Esophagus muscularis mucosa (tissue), 4 donors: ENCODE results near the gene STARD5. TPM values are rescaled to one million over a fixed set of nuclear protein-coding genes. Genes with fewer than 3 reads are reported as not detected.

Experiments used
- DNase-seq: peaks from one replicate; pipeline ENCODE4 v3.0.0-alpha.2; 2017; ENCODE audit errors: extremely low spot score
- H3K27ac ChIP-seq, 4 donors: fragments of 200-600 bp; sonication (generic); replicated peaks in 1 of 4; 1 replicate in 3 of 4; 2 replicates in 1 of 4; pipeline ENCODE4 v1.5.1; 2016 to 2019; ENCODE audit warnings: mild to moderate bottlenecking in 1 of 4
- H3K27me3 ChIP-seq, 4 donors: fragments of 200-600 bp; sonication (generic); one replicate each; pipeline versions ENCODE4 v1.5.1 to v1.6.0; 2016 to 2019
- H3K36me3 ChIP-seq, 4 donors: fragments of 200-600 bp; sonication (generic); one replicate each; pipeline ENCODE4 v1.5.1; 2016 to 2019
- H3K4me1 ChIP-seq, 4 donors: fragments of 200-600 bp; sonication (generic); one replicate each; pipeline ENCODE4 v1.5.1; 2016 to 2019
- H3K4me3 ChIP-seq, 4 donors: fragments of 200-600 bp; sonication (generic); 1 replicate in 2 of 4; 2 replicates in 2 of 4; pipeline ENCODE4 v1.5.1; 2016 to 2019; ENCODE audit warnings: mild to moderate bottlenecking in 4 of 4, moderate library complexity in 1 of 4
- H3K9me3 ChIP-seq, 4 donors: fragments of 200-600 bp; sonication (generic); 1 replicate in 3 of 4; 2 replicates in 1 of 4; pipeline ENCODE4 v1.5.1; 2016 to 2019
- CTCF ChIP-seq, 3 experiments: fragments of 200-600 bp in 2 of 3; fragments of 450-650 bp in 1 of 3; sonication (generic) in 2 of 3; IDR thresholded peaks; one replicate each; pipeline ENCODE4 v1.5.1; 2017 to 2019; ENCODE audit warnings: antibody characterized with exemption in 3 of 3, mild to moderate bottlenecking in 2 of 3, moderate library complexity in 1 of 3
- EP300 ChIP-seq: sonication (generic); formaldehyde crosslinking; IDR thresholded peaks from one replicate; pipeline ENCODE4 v1.6.1; 2017; ENCODE audit warnings: antibody characterized with exemption
- POLR2A ChIP-seq: fragments of 450-650 bp; IDR thresholded peaks from one replicate; pipeline ENCODE4 v1.6.1; 2017; ENCODE audit warnings: antibody characterized with exemption, moderate library complexity, mild to moderate bottlenecking, low read depth
- POLR2AphosphoS5 ChIP-seq, 2 donors: sonication (generic); formaldehyde crosslinking; IDR thresholded peaks; one replicate each; pipeline ENCODE4 v1.6.1; 2017; ENCODE audit warnings: antibody characterized with exemption in 2 of 2
- WGBS: methylation state at CpG from one replicate; pipeline ENCODE4 v1.1.5; 2018; 5-methylcytosine and 5-hydroxymethylcytosine counted together
- intact Hi-C: fragments of 100-400 bp; cut with DNase I; formaldehyde crosslinking; loops from one replicate; pipeline ENCODE4 v1.15.1; 2023
- total RNA-seq, 4 donors: library from RNA; depleted of rRNA; stranded (reverse); fragments of >200 nt; gene quantifications; one replicate each; pipeline versions ENCODE4 v1.1.0 to v1.2.1, GENCODE V29; 2016

The STARD5 gene
- total RNA-seq, 4 donors from 2014 or later = 2.7 to 3.7 (median 3.0) TPM

GRCh38 chr15:81265944-81266775, 57.8 kb downstream of the STARD5 start:
- DNase-seq = peak; percentile 96
- H3K27me3 ChIP-seq = peaks cover 0 to 5% (median 0%) of the 10 kb centered on the region in 4 donors
- peak overlapping the region in 1 of 4 donors; percentile 3 for H3K27ac ChIP-seq
- no peaks in the 10 kb centered on the region for H3K9me3 ChIP-seq
- 8% methylated on average over 14 of the region's 14 CpGs for WGBS
- no peak for TF ChIP-seq EP300
- peak; percentile 77 to 84 (median 79) for TF ChIP-seq CTCF (IDR thresholded peaks at IDR 0.05)
- TF ChIP-seq POLR2A = no peak
- TF ChIP-seq POLR2AphosphoS5 (IDR thresholded peaks at IDR 0.05) = no peak
- peaks cover 0 to 4% (median 0%) of the 10 kb centered on the region in 4 donors for H3K36me3 ChIP-seq
- H3K4me1 ChIP-seq = peaks cover 12 to 16% (median 15%) of the 10 kb centered on the region in 4 donors
- peak overlapping the region in 2 of 4 donors; percentile 8 to 27 for H3K4me3 ChIP-seq
- intact Hi-C loops = loop anchor here (2.0 to 5.0 kb wide), 3 partner anchors 111 to 289 kb away; no protein-coding TSS in a partner anchor

GRCh38 chr15:81265256-81265943, 58.5 kb downstream of the STARD5 start:
- intact Hi-C loops = loop anchor here (5.0 kb wide), 1 partner anchor 288 kb away; no protein-coding TSS in a partner anchor
- TF ChIP-seq CTCF (IDR thresholded peaks at IDR 0.05) (no peak), POLR2AphosphoS5 (IDR thresholded peaks at IDR 0.05) (no peak), EP300 (no peak), POLR2A (no peak)
- H3K9me3 ChIP-seq = no peaks in the 10 kb centered on the region
- H3K4me3 ChIP-seq = peak overlapping the region in 2 of 4 donors; percentile 8 to 27
- no peak overlapping the region for H3K27ac ChIP-seq
- peaks cover 0 to 5% (median 0%) of the 10 kb centered on the region in 4 donors for H3K27me3 ChIP-seq
- H3K36me3 ChIP-seq = peaks cover 0 to 4% (median 0%) of the 10 kb centered on the region in 4 donors
- WGBS = 49% methylated on average over 11 of the region's 12 CpGs
- peaks cover 12 to 16% (median 15%) of the 10 kb centered on the region in 4 donors for H3K4me1 ChIP-seq
- peak; percentile 86 for DNase-seq

- WGBS = 71% methylated on average over 6 of the region's 6 CpGs
- no peak overlapping the region for H3K4me3 ChIP-seq
- H3K4me1 ChIP-seq = peaks cover 12 to 16% (median 15%) of the 10 kb centered on the region in 4 donors
- no peak for TF ChIP-seq CTCF (IDR thresholded peaks at IDR 0.05)
- TF ChIP-seq EP300 = no peak
- no peak for TF ChIP-seq POLR2A
- no peak for TF ChIP-seq POLR2AphosphoS5 (IDR thresholded peaks at IDR 0.05)
- H3K27me3 ChIP-seq = peaks cover 0 to 5% (median 0%) of the 10 kb centered on the region in 4 donors
- peak overlapping the region in 1 of 4 donors; percentile 11 for H3K27ac ChIP-seq
- DNase-seq = peak; percentile 75
- intact Hi-C loops = no loop called here
- H3K36me3 ChIP-seq = no peaks in the 10 kb centered on the region
- H3K9me3 ChIP-seq = no peaks in the 10 kb centered on the region
Observed at GRCh38 chr15:81264072-81264857, 59.7 kb downstream of the STARD5 start.

GRCh38 chr15:81263477-81263876, 60.5 kb downstream of the STARD5 start:
- H3K27me3 ChIP-seq = peaks cover 0 to 5% (median 0%) of the 10 kb centered on the region in 4 donors
- DNase-seq = peak; percentile 89
- intact Hi-C loops = no loop called here
- H3K9me3 ChIP-seq = no peaks in the 10 kb centered on the region
- no peak overlapping the region for H3K4me3 ChIP-seq
- peaks cover 12 to 16% (median 15%) of the 10 kb centered on the region in 4 donors for H3K4me1 ChIP-seq
- no peak for TF ChIP-seq EP300
- no peak for TF ChIP-seq CTCF (IDR thresholded peaks at IDR 0.05)
- no peak for TF ChIP-seq POLR2A
- no peak for TF ChIP-seq POLR2AphosphoS5 (IDR thresholded peaks at IDR 0.05)
- H3K36me3 ChIP-seq = no peaks in the 10 kb centered on the region
- WGBS = 97% methylated on average over 4 of the region's 4 CpGs
- H3K27ac ChIP-seq = no peak overlapping the region
